K562 (cell line): ENCODE measurements around the gene CCT8L2.
"Not testable (repeated sequence)": the region's sequence is repeated elsewhere in the genome, so short reads cannot be mapped to it uniquely, and the experiment has no call there.

Experiments
- CEBPB ChIP-seq: fragments of 450-650 bp; IDR thresholded peaks from 2 replicates; pipeline ENCODE4 v1.6.1; 2016; ENCODE audit warnings: missing genetic modification characterization, missing compliant biosample characterization
- FOXA1 ChIP-seq: fragments of 450-650 bp; IDR thresholded peaks from 2 replicates; pipeline ENCODE4 v1.6.1; 2016; ENCODE audit warnings: mild to moderate bottlenecking, borderline replicate concordance
- MXI1 ChIP-seq: IDR thresholded peaks from 2 replicates; pipeline ENCODE4 v1.6.1; 2011; ENCODE audit warnings: low read depth, mild to moderate bottlenecking, improper control_type of control experiment, low read length
- PHF8 ChIP-seq: fragments of 200-600 bp; sonication (generic); IDR thresholded peaks from 2 replicates; pipeline ENCODE4 v1.6.1; 2012; ENCODE audit warnings: mixed run types, mild to moderate bottlenecking, inconsistent platforms, low read length, moderate library complexity, borderline replicate concordance
- POLR2AphosphoS2 ChIP-seq: IDR thresholded peaks from 2 replicates; pipeline ENCODE4 v1.6.1; 2012; ENCODE audit warnings: low read length, improper control_type of control experiment
- PYGO2 ChIP-seq: fragments of 450-650 bp; IDR thresholded peaks from 2 replicates; pipeline ENCODE4 v1.6.1; 2016; ENCODE audit warnings: mild to moderate bottlenecking, missing genetic modification characterization, moderate library complexity, missing compliant biosample characterization
- RHOXF2B ChIP-seq: fragments of 250-450 bp; sonication (Bioruptor Pico); conservative IDR thresholded peaks from 2 replicates; pipeline ENCODE4 v1.5.1; 2021
- TRIM28 ChIP-seq: fragments of 450-650 bp; IDR thresholded peaks from 2 replicates; pipeline ENCODE4 v1.6.1; 2017
- ZNF224 ChIP-seq: sonication (generic); formaldehyde crosslinking; IDR thresholded peaks from 2 replicates; pipeline ENCODE4 v1.8.0; 2022; ENCODE audit warnings: mild to moderate bottlenecking, missing genetic modification reagents
- ZNF79 ChIP-seq: fragments of 250-450 bp; sonication (Bioruptor Pico); IDR thresholded peaks from 2 replicates; pipeline ENCODE4 v1.4.0; 2020; ENCODE audit warnings: low read depth, mild to moderate bottlenecking, moderate library complexity
- TF ChIP-seq, protein P1 (sequence below), 3 experiments: IDR thresholded peaks in 2 of 3; conservative IDR thresholded peaks in 1 of 3; 2 replicates each; pipeline ENCODE4 v1.5.1; 2011 to 2012; ENCODE audit warnings: low read length in 3 of 3, mild to moderate bottlenecking in 3 of 3, control low read depth in 2 of 3, improper control_type of control experiment in 1 of 3, inconsistent platforms in 1 of 3, low read depth in 1 of 3, mixed read lengths in 1 of 3, moderate library complexity in 1 of 3; ENCODE audit not compliant: insufficient read depth in 2 of 3
- TF ChIP-seq, protein P2 (sequence below): fragments of 200-800 bp; sonication (Bioruptor generic); IDR thresholded peaks from 2 replicates; pipeline ENCODE4 v1.6.1; 2016; ENCODE audit warnings: missing genetic modification characterization, missing compliant biosample characterization

DNA sequence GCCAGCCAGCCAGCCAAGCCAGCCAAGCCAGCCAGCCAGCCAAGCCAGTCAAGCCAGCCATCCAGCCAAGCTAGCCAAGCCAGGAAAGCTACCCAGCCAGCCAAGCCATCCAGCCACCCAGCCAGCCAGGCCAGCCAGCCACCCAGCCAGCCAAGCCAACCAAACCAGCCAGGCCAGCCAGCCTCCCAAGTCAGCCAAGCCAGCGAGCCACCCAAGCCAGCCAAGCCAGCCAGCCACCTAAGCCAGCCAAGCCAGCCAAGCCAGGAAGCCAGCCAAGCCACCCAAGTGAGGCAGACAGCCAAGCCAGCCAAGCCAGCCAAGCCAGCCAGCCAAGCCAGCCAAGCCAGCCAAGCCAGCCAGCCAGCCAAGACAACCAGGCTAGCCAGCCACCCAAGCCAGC lies 32.6 kb downstream of the CCT8L2 start:
- not testable (repeated sequence) for TF ChIP-seq TRIM28; MXI1; ZNF224; CEBPB (tag); ZNF79 (CRISPR knock-in tag); PHF8; RHOXF2B; POLR2AphosphoS2; FOXA1; PYGO2 (tag)
- TF ChIP-seq, protein P1, sequence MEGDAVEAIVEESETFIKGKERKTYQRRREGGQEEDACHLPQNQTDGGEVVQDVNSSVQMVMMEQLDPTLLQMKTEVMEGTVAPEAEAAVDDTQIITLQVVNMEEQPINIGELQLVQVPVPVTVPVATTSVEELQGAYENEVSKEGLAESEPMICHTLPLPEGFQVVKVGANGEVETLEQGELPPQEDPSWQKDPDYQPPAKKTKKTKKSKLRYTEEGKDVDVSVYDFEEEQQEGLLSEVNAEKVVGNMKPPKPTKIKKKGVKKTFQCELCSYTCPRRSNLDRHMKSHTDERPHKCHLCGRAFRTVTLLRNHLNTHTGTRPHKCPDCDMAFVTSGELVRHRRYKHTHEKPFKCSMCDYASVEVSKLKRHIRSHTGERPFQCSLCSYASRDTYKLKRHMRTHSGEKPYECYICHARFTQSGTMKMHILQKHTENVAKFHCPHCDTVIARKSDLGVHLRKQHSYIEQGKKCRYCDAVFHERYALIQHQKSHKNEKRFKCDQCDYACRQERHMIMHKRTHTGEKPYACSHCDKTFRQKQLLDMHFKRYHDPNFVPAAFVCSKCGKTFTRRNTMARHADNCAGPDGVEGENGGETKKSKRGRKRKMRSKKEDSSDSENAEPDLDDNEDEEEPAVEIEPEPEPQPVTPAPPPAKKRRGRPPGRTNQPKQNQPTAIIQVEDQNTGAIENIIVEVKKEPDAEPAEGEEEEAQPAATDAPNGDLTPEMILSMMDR (IDR thresholded peaks at IDR 0.05 in 2 of 3, conservative IDR thresholded peaks at IDR 0.05 in 1 of 3; ENCODE audit: insufficient read depth in 2 of 3, low read depth in 1 of 3, low read length in 3 of 3) = not testable (repeated sequence)
- TF ChIP-seq, protein P2, sequence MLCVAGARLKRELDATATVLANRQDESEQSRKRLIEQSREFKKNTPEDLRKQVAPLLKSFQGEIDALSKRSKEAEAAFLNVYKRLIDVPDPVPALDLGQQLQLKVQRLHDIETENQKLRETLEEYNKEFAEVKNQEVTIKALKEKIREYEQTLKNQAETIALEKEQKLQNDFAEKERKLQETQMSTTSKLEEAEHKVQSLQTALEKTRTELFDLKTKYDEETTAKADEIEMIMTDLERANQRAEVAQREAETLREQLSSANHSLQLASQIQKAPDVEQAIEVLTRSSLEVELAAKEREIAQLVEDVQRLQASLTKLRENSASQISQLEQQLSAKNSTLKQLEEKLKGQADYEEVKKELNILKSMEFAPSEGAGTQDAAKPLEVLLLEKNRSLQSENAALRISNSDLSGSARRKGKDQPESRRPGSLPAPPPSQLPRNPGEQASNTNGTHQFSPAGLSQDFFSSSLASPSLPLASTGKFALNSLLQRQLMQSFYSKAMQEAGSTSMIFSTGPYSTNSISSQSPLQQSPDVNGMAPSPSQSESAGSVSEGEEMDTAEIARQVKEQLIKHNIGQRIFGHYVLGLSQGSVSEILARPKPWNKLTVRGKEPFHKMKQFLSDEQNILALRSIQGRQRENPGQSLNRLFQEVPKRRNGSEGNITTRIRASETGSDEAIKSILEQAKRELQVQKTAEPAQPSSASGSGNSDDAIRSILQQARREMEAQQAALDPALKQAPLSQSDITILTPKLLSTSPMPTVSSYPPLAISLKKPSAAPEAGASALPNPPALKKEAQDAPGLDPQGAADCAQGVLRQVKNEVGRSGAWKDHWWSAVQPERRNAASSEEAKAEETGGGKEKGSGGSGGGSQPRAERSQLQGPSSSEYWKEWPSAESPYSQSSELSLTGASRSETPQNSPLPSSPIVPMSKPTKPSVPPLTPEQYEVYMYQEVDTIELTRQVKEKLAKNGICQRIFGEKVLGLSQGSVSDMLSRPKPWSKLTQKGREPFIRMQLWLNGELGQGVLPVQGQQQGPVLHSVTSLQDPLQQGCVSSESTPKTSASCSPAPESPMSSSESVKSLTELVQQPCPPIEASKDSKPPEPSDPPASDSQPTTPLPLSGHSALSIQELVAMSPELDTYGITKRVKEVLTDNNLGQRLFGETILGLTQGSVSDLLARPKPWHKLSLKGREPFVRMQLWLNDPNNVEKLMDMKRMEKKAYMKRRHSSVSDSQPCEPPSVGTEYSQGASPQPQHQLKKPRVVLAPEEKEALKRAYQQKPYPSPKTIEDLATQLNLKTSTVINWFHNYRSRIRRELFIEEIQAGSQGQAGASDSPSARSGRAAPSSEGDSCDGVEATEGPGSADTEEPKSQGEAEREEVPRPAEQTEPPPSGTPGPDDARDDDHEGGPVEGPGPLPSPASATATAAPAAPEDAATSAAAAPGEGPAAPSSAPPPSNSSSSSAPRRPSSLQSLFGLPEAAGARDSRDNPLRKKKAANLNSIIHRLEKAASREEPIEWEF = not testable (repeated sequence)
